Gastroesophageal sphincter (tissue), 4 donors: ENCODE results near the gene GPR150. TPM values are rescaled to one million over a fixed set of nuclear protein-coding genes. Genes with fewer than 3 reads are reported as not detected.
"Not testable (repeated sequence)": the region's sequence is repeated elsewhere in the genome, so short reads cannot be mapped to it uniquely, and the experiment has no call there.

Experiments
- ATAC-seq: fragments of 150-250 bp; one replicate; pipeline ENCODE4 v1.9.1; 2016; ENCODE audit warnings: mild to moderate bottlenecking, moderate library complexity
- H3K27ac ChIP-seq, 4 donors: fragments of 200-600 bp; sonication (generic) in 3 of 4; 1 replicate in 3 of 4; 2 replicates in 1 of 4; pipeline ENCODE4 v1.5.1; 2016 to 2019
- H3K27me3 ChIP-seq: fragments of 200-600 bp; sonication (generic); one replicate; pipeline ENCODE4 v1.5.1; 2019
- H3K36me3 ChIP-seq, 2 donors: fragments of 200-600 bp; sonication (generic); one replicate each; pipeline ENCODE4 v1.5.1; 2019; ENCODE audit warnings: control low read depth in 1 of 2
- H3K4me1 ChIP-seq, 3 donors: fragments of 200-600 bp; sonication (generic); 1 replicate in 2 of 3; 2 replicates in 1 of 3; pipeline ENCODE4 v1.5.1; 2016 to 2019; ENCODE audit warnings: control low read depth in 2 of 3
- H3K4me3 ChIP-seq, 2 donors: fragments of 200-600 bp; sonication (generic); one replicate each; pipeline ENCODE4 v1.5.1; 2019; ENCODE audit warnings: mild to moderate bottlenecking in 1 of 2, moderate library complexity in 1 of 2
- H3K9me3 ChIP-seq, 3 donors: fragments of 200-600 bp; sonication (generic); one replicate each; pipeline ENCODE4 v1.5.1; 2017 to 2019; ENCODE audit warnings: control low read depth in 2 of 3
- CTCF ChIP-seq, 4 experiments: fragments of 200-600 bp in 2 of 4; fragments of 450-650 bp in 2 of 4; sonication (generic) in 1 of 4; IDR thresholded peaks; one replicate each; pipeline ENCODE4 v1.5.1; 2017 to 2019; ENCODE audit warnings: antibody characterized with exemption in 4 of 4, mild to moderate bottlenecking in 2 of 4, moderate library complexity in 2 of 4
- EP300 ChIP-seq: sonication (generic); formaldehyde crosslinking; IDR thresholded peaks from one replicate; pipeline ENCODE4 v1.6.1; 2017; ENCODE audit warnings: antibody characterized with exemption, mild to moderate bottlenecking
- POLR2A ChIP-seq, 2 donors: fragments of 450-650 bp; IDR thresholded peaks; one replicate each; pipeline ENCODE4 v1.6.1; 2017; ENCODE audit warnings: antibody characterized with exemption in 2 of 2, mild to moderate bottlenecking in 2 of 2, moderate library complexity in 1 of 2
- POLR2AphosphoS5 ChIP-seq: sonication (generic); formaldehyde crosslinking; IDR thresholded peaks from one replicate; pipeline ENCODE4 v1.6.1; 2017; ENCODE audit warnings: antibody characterized with exemption
- WGBS, 2 donors: methylation state at CpG; one replicate each; pipeline ENCODE4 v1.1.5; 2018; ENCODE audit warnings: low coverage in 1 of 2; 5-methylcytosine and 5-hydroxymethylcytosine counted together
- total RNA-seq, 4 donors: library from RNA; depleted of rRNA; stranded (reverse); fragments of >200 nt; gene quantifications; one replicate each; pipeline ENCODE4 v1.1.0, GENCODE V29; 2016

The GPR150 gene
- total RNA-seq, 4 donors from 2014 or later: 0.31 to 0.39 TPM; not detected in 2

- no peak for TF ChIP-seq EP300
- TF ChIP-seq POLR2A (IDR thresholded peaks at IDR 0.05): no peak
- no peak for TF ChIP-seq CTCF (IDR thresholded peaks at IDR 0.05)
- TF ChIP-seq POLR2AphosphoS5: no peak
- H3K4me3 ChIP-seq: no peak overlapping the region
- H3K27ac ChIP-seq: no peak overlapping the region
- H3K4me1 ChIP-seq: no peaks in the 10 kb centered on the region
- no peaks in the 10 kb centered on the region for H3K9me3 ChIP-seq
- no peaks in the 10 kb centered on the region for H3K36me3 ChIP-seq
- no peaks in the 10 kb centered on the region for H3K27me3 ChIP-seq
- WGBS, 2 donors: 86 to 92% methylated on average over 2 to 3 of the region's 3 CpGs
- ATAC-seq: no peak
Observed at GRCh38 chr5:95638632-95639031, 18.7 kb downstream of the GPR150 start.

GRCh38 chr5:95641741-95642220 is 21.9 kb downstream of the GPR150 start:
- Histone ChIP-seq H3K36me3 (no peaks in the 10 kb centered on the region), H3K9me3 (no peaks in the 10 kb centered on the region), H3K27ac (peak overlapping the region in 1 of 4 donors; percentile 58), H3K4me1 (peaks cover 0 to 14% (median 0%) of the 10 kb centered on the region in 3 donors), H3K27me3 (no peaks in the 10 kb centered on the region), H3K4me3 (no peak overlapping the region)
- 82 to 88% methylated on average over 4 to 5 of the region's 5 CpGs for WGBS, 2 donors
- no peak for TF ChIP-seq EP300
- no peak for TF ChIP-seq CTCF (IDR thresholded peaks at IDR 0.05)
- TF ChIP-seq POLR2AphosphoS5: peak; percentile 89
- peak in 1 of 2 donors; percentile 15 for TF ChIP-seq POLR2A (IDR thresholded peaks at IDR 0.05)
- ATAC-seq: no peak

GRCh38 chr5:95643152-95643551 is 23.3 kb downstream of the GPR150 start:
- Histone ChIP-seq H3K9me3 (no peaks in the 10 kb centered on the region), H3K4me3 (no peak overlapping the region), H3K4me1 (peaks cover 6 to 23% (median 10%) of the 10 kb centered on the region in 3 donors), H3K36me3 (no peaks in the 10 kb centered on the region), H3K27ac (no peak overlapping the region), H3K27me3 (no peaks in the 10 kb centered on the region)
- ATAC-seq: no peak
- TF ChIP-seq EP300: no peak
- no peak for TF ChIP-seq POLR2AphosphoS5
- no peak for TF ChIP-seq CTCF (IDR thresholded peaks at IDR 0.05)
- no peak for TF ChIP-seq POLR2A (IDR thresholded peaks at IDR 0.05)
- WGBS, 2 donors: 85 to 100% methylated on average over 5 to 6 of the region's 7 CpGs

- WGBS, 2 donors: 8 to 11% methylated on average over 2 to 4 of the region's 4 CpGs
- H3K4me1 ChIP-seq: peaks cover 6 to 23% (median 10%) of the 10 kb centered on the region in 3 donors
- no peak for ATAC-seq
- no peak overlapping the region for H3K4me3 ChIP-seq
- TF ChIP-seq POLR2AphosphoS5 (no peak), CTCF (IDR thresholded peaks at IDR 0.05) (peak; percentile 49 to 79 (median 70))
- H3K27me3 ChIP-seq: no peaks in the 10 kb centered on the region
- peak overlapping the region; percentile 41 to 94 (median 72) for H3K27ac ChIP-seq
- H3K9me3 ChIP-seq: no peaks in the 10 kb centered on the region
- H3K36me3 ChIP-seq: no peaks in the 10 kb centered on the region
Observed at GRCh38 chr5:95644351-95645042, 24.6 kb downstream of the GPR150 start.

GRCh38 chr5:95646226-95646568 is 26.3 kb downstream of the GPR150 start:
- Histone ChIP-seq H3K4me1 (peaks cover 6 to 23% (median 10%) of the 10 kb centered on the region in 3 donors), H3K27ac (peak overlapping the region; percentile 70 to 94 (median 89)), H3K4me3 (peak overlapping the region in 1 of 2 donors; percentile 54)
- 84% methylated on average over 8 of the region's 17 CpGs; no CpG with 5 or more reads in 1 of the 2 donors for WGBS, 2 donors
- not testable (repeated sequence) for ATAC-seq, H3K9me3 ChIP-seq, H3K36me3 ChIP-seq, H3K27me3 ChIP-seq
